Liver (tissue), 9 donors: Measurements from ENCODE around the gene RECQL5. TPM values are rescaled to one million over a fixed set of nuclear protein-coding genes. Genes with fewer than 3 reads are reported as not detected.

Experiments used
- DNase-seq: peaks from one replicate; pipeline ENCODE4 v3.0.0-alpha.2; 2017; ENCODE audit warnings: low spot score
- H3K27ac ChIP-seq, 2 donors: one replicate each; pipeline ENCODE4 v1.7.0; 2013; ENCODE audit warnings: inconsistent platforms in 2 of 2, low read length in 2 of 2, control low read depth in 1 of 2, low read depth in 1 of 2, mild to moderate bottlenecking in 1 of 2
- H3K27me3 ChIP-seq, 4 donors: one replicate each; pipeline versions ENCODE4 v1.6.1 to v1.7.0; 2013; ENCODE audit warnings: low read length in 3 of 4, inconsistent platforms in 1 of 4, mild to moderate bottlenecking in 1 of 4, moderate library complexity in 1 of 4; ENCODE audit not compliant: control insufficient read depth in 4 of 4, insufficient read depth in 4 of 4
- H3K36me3 ChIP-seq, 4 donors: one replicate each; pipeline versions ENCODE4 v1.6.1 to v1.7.0; 2013; ENCODE audit warnings: low read length in 3 of 4, mild to moderate bottlenecking in 3 of 4, low read depth in 1 of 4, moderate library complexity in 1 of 4; ENCODE audit not compliant: control insufficient read depth in 4 of 4, insufficient read depth in 3 of 4
- H3K4me1 ChIP-seq, 4 donors: one replicate each; pipeline versions ENCODE4 v1.6.1 to v1.7.0; 2013; ENCODE audit warnings: low read length in 3 of 4, mild to moderate bottlenecking in 3 of 4, moderate library complexity in 1 of 4; ENCODE audit not compliant: control insufficient read depth in 4 of 4, insufficient read depth in 4 of 4
- H3K4me3 ChIP-seq, 3 donors: one replicate each; pipeline versions ENCODE4 v1.6.1 to v1.7.0; 2013; ENCODE audit warnings: low read length in 3 of 3, control low read depth in 1 of 3, low read depth in 1 of 3, mild to moderate bottlenecking in 1 of 3
- H3K9ac ChIP-seq, 2 donors: one replicate each; pipeline ENCODE4 v1.7.0; 2013; ENCODE audit warnings: low read length in 2 of 2, mild to moderate bottlenecking in 2 of 2, moderate library complexity in 2 of 2, control low read depth in 1 of 2, low read depth in 1 of 2
- H3K9me3 ChIP-seq, 4 donors: one replicate each; pipeline versions ENCODE4 v1.6.1 to v1.7.0; 2013; ENCODE audit warnings: low read length in 3 of 4; ENCODE audit not compliant: control insufficient read depth in 4 of 4
- ATF3 ChIP-seq: IDR thresholded peaks from 2 replicates; pipeline ENCODE4 v1.6.1; 2016; ENCODE audit warnings: antibody characterized with exemption
- CTCF ChIP-seq: fragments of 150-350 bp; IDR thresholded peaks from 2 replicates; pipeline ENCODE4 v1.5.1; 2017; ENCODE audit warnings: improper control_type of control experiment, low read depth, low read length; ENCODE audit not compliant: missing input control
- EGR1 ChIP-seq, 2 donors: IDR thresholded peaks; 2 replicates each; pipeline ENCODE4 v1.6.1; 2016 to 2018; ENCODE audit warnings: antibody characterized with exemption in 2 of 2, low read depth in 2 of 2
- FOXA1 ChIP-seq: IDR thresholded peaks from 2 replicates; pipeline ENCODE4 v1.6.1; 2016; ENCODE audit warnings: antibody characterized with exemption
- FOXA2 ChIP-seq: IDR thresholded peaks from 2 replicates; pipeline ENCODE4 v1.6.1; 2016; ENCODE audit warnings: antibody characterized with exemption
- GABPA ChIP-seq, 2 donors: IDR thresholded peaks in 1 of 2; conservative IDR thresholded peaks in 1 of 2; 2 replicates each; pipeline ENCODE4 v1.6.1; 2016; ENCODE audit warnings: antibody characterized with exemption in 2 of 2, mild to moderate bottlenecking in 1 of 2, moderate library complexity in 1 of 2
- HNF4G ChIP-seq: IDR thresholded peaks from 2 replicates; pipeline ENCODE4 v1.6.1; 2016; ENCODE audit warnings: antibody characterized with exemption
- JUND ChIP-seq, 2 donors: IDR thresholded peaks; 2 replicates each; pipeline ENCODE4 v1.6.1; 2016; ENCODE audit warnings: antibody characterized with exemption in 2 of 2
- MAX ChIP-seq: IDR thresholded peaks from 2 replicates; pipeline ENCODE4 v1.6.1; 2016; ENCODE audit warnings: antibody characterized with exemption
- NR2F2 ChIP-seq: IDR thresholded peaks from 2 replicates; pipeline ENCODE4 v1.6.1; 2016; ENCODE audit warnings: antibody characterized with exemption
- RAD21 ChIP-seq, 2 donors: IDR thresholded peaks; 2 replicates each; pipeline ENCODE4 v1.6.1; 2016; ENCODE audit warnings: antibody characterized with exemption in 2 of 2, mild to moderate bottlenecking in 2 of 2
- RXRA ChIP-seq, 2 donors: IDR thresholded peaks; 2 replicates each; pipeline ENCODE4 v1.6.1; 2017 to 2018; ENCODE audit warnings: antibody characterized with exemption in 2 of 2, mild to moderate bottlenecking in 1 of 2
- SP1 ChIP-seq: IDR thresholded peaks from 2 replicates; pipeline ENCODE4 v1.6.1; 2018; ENCODE audit warnings: antibody characterized with exemption, mild to moderate bottlenecking
- TAF1 ChIP-seq: conservative IDR thresholded peaks from 2 replicates; pipeline ENCODE4 v1.6.1; 2016; ENCODE audit warnings: antibody characterized with exemption, mild to moderate bottlenecking
- YY1 ChIP-seq: IDR thresholded peaks from 2 replicates; pipeline ENCODE4 v1.6.1; 2016; ENCODE audit warnings: antibody characterized with exemption, mild to moderate bottlenecking
- ZBTB33 ChIP-seq: IDR thresholded peaks from 2 replicates; pipeline ENCODE4 v1.6.1; 2016; ENCODE audit warnings: antibody characterized with exemption
- WGBS: extraction: QIAGEN DNeasy Blood & Tissue Kit; methylation state at CpG from one replicate; pipeline ENCODE4 v1.1.7; 2013; 5-methylcytosine and 5-hydroxymethylcytosine counted together
- polyA plus RNA-seq, 2 donors: library from polyadenylated mRNA; stranded (reverse) in 1 of 2; unstranded in 1 of 2; fragments of 200-250 nt in 1 of 2; fragments of >200 nt in 1 of 2; fragmentation: Nextera tagmentation in 1 of 2; extraction: Ambion mirVana in 1 of 2; gene quantifications; one replicate each; pipeline versions ENCODE4 v1.2.1 to v1.2.3, GENCODE V29; 2013 to 2015
- total RNA-seq, 2 donors: library from RNA; depleted of rRNA; stranded (reverse); fragments of >200 nt; gene quantifications; one replicate each; pipeline ENCODE4 v1.2.3, GENCODE V29; 2014
- TF ChIP-seq, protein P1 (sequence below): IDR thresholded peaks from 2 replicates; pipeline ENCODE4 v1.6.1; 2016; ENCODE audit warnings: antibody characterized with exemption, mild to moderate bottlenecking
- donor health status: healthy.
- donor health status: healthy.
- donor health status: healthy.
- donor health status: healthy.
- donor health status: healthy.

Gene RECQL5
- total and polyA plus RNA-seq, 4 donors, result 8.3 to 15.1 (median 11.5) TPM

GRCh38 chr17:75652934-75653549 is 13.9 kb downstream of the RECQL5 start:
- no peak overlapping the region for H3K27ac ChIP-seq
- H3K4me3 ChIP-seq, result no peak overlapping the region
- H3K9me3 ChIP-seq, result no peaks in the 10 kb centered on the region
- H3K27me3 ChIP-seq, result no peaks in the 10 kb centered on the region
- H3K36me3 ChIP-seq, result peaks cover 6 to 41% (median 16%) of the 10 kb centered on the region in 4 donors
- no peaks in the 10 kb centered on the region for H3K4me1 ChIP-seq
- H3K9ac ChIP-seq, result no peak overlapping the region
- DNase-seq, result peak; percentile 63
- 80% methylated on average over 6 of the region's 6 CpGs for WGBS
- TF ChIP-seq RXRA (IDR thresholded peaks at IDR 0.05), result no peak
- TF ChIP-seq RAD21 (IDR thresholded peaks at IDR 0.05), result peak; percentile 43 to 67
- peak; percentile 48 for TF ChIP-seq CTCF

GRCh38 chr17:75652341-75652740 is 14.6 kb downstream of the RECQL5 start:
- DNase-seq, result no peak
- Histone ChIP-seq H3K9me3 (no peaks in the 10 kb centered on the region), H3K4me1 (no peaks in the 10 kb centered on the region), H3K4me3 (no peak overlapping the region), H3K27me3 (no peaks in the 10 kb centered on the region), H3K27ac (no peak overlapping the region), H3K36me3 (peaks cover 6 to 38% (median 16%) of the 10 kb centered on the region in 4 donors), H3K9ac (no peak overlapping the region)
- 96% methylated on average over 5 of the region's 5 CpGs for WGBS
- TF ChIP-seq RAD21 (IDR thresholded peaks at IDR 0.05) (no peak), EGR1 (IDR thresholded peaks at IDR 0.05; ENCODE audit: low read depth in 2 of 2) (no peak), MAX (no peak), TAF1 (no peak), NR2F2 (no peak), ZBTB33 (no peak), JUND (IDR thresholded peaks at IDR 0.05) (no peak), FOXA2 (no peak), GABPA (IDR thresholded peaks at IDR 0.05 in 1 of 2, conservative IDR thresholded peaks at IDR 0.05 in 1 of 2) (no peak), CTCF (no peak), FOXA1 (no peak), RXRA (IDR thresholded peaks at IDR 0.05) (no peak), SP1 (no peak), HNF4G (no peak), ATF3 (no peak), YY1 (no peak)
- TF ChIP-seq, protein P1, sequence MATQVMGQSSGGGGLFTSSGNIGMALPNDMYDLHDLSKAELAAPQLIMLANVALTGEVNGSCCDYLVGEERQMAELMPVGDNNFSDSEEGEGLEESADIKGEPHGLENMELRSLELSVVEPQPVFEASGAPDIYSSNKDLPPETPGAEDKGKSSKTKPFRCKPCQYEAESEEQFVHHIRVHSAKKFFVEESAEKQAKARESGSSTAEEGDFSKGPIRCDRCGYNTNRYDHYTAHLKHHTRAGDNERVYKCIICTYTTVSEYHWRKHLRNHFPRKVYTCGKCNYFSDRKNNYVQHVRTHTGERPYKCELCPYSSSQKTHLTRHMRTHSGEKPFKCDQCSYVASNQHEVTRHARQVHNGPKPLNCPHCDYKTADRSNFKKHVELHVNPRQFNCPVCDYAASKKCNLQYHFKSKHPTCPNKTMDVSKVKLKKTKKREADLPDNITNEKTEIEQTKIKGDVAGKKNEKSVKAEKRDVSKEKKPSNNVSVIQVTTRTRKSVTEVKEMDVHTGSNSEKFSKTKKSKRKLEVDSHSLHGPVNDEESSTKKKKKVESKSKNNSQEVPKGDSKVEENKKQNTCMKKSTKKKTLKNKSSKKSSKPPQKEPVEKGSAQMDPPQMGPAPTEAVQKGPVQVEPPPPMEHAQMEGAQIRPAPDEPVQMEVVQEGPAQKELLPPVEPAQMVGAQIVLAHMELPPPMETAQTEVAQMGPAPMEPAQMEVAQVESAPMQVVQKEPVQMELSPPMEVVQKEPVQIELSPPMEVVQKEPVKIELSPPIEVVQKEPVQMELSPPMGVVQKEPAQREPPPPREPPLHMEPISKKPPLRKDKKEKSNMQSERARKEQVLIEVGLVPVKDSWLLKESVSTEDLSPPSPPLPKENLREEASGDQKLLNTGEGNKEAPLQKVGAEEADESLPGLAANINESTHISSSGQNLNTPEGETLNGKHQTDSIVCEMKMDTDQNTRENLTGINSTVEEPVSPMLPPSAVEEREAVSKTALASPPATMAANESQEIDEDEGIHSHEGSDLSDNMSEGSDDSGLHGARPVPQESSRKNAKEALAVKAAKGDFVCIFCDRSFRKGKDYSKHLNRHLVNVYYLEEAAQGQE, result no peak
